Left lung (tissue), 10 donors: Measurements from ENCODE around the gene RNF8. TPM values are rescaled to one million over a fixed set of nuclear protein-coding genes. Genes with fewer than 3 reads are reported as not detected.
"Not testable (repeated sequence)": the region's sequence is repeated elsewhere in the genome, so short reads cannot be mapped to it uniquely, and the experiment has no call there.

ENCODE experiments used
- ATAC-seq: fragments of 200-7000 bp; cut with Tn5 transposase; one replicate; pipeline ENCODE4 v1.9.1; 2020; ENCODE audit warnings: moderate library complexity
- DNase-seq, 4 donors: peaks; one replicate each; pipeline ENCODE4 v3.0.0-alpha.2; 2013 to 2020
- H3K27ac ChIP-seq, 2 donors: fragments of 200-600 bp; sonication (generic) in 1 of 2; one replicate each; pipeline versions ENCODE4 v1.5.0 to v1.8.0; 2020 to 2021
- H3K27me3 ChIP-seq, 2 donors: fragments of 200-600 bp; sonication (generic) in 1 of 2; one replicate each; pipeline versions ENCODE4 v1.5.0 to v1.8.0; 2020 to 2021
- H3K36me3 ChIP-seq, 2 donors: fragments of 200-600 bp; sonication (generic) in 1 of 2; one replicate each; pipeline versions ENCODE4 v1.5.0 to v1.8.0; 2020 to 2021
- H3K4me1 ChIP-seq, 2 donors: fragments of 200-600 bp; one replicate each; pipeline ENCODE4 v1.8.0; 2021
- H3K4me3 ChIP-seq, 2 donors: fragments of 200-600 bp; sonication (generic) in 1 of 2; one replicate each; pipeline versions ENCODE4 v1.5.0 to v1.8.0; 2020 to 2021; ENCODE audit warnings: mild to moderate bottlenecking in 1 of 2
- H3K9me3 ChIP-seq, 2 donors: fragments of 200-600 bp; sonication (generic) in 1 of 2; one replicate each; pipeline versions ENCODE4 v1.5.0 to v1.8.0; 2020 to 2021
- intact Hi-C, 2 donors: fragments of 100-400 bp; cut with DNase I; formaldehyde crosslinking; loops; one replicate each; pipeline versions ENCODE4 v1.11.2 to v1.14.2; 2022
- polyA plus RNA-seq, 6 donors: library from polyadenylated mRNA; unstranded; fragments of 120-200 nt; gene quantifications; one replicate each; pipeline ENCODE4 v1.2.1, GENCODE V29; 2013; ENCODE audit not compliant: insufficient read length in 6 of 6
- total RNA-seq, 2 donors: library from RNA; stranded (reverse); fragmentation: NEBNext Ultra II Directional; extraction: Animal tissue kit (Norgen Biotek cat#: 25700); gene quantifications; one replicate each; pipeline ENCODE4 v1.2.1, GENCODE V29; 2021
- TF ChIP-seq, protein P1 (sequence below), 2 donors: fragments of 200-600 bp; sonication (generic) in 1 of 2; IDR thresholded peaks; one replicate each; pipeline versions ENCODE4 v1.5.0 to v1.8.0; 2021; ENCODE audit warnings: antibody characterized with exemption in 2 of 2
- donor health status: DM: no; HTN: yes; CAD: no.
- donor health status: DM: no; HTN: no; CAD: no.

The RNF8 gene
- total and polyA plus RNA-seq, 8 donors = 11.8 to 46.1 (median 34.8) TPM

DNA sequence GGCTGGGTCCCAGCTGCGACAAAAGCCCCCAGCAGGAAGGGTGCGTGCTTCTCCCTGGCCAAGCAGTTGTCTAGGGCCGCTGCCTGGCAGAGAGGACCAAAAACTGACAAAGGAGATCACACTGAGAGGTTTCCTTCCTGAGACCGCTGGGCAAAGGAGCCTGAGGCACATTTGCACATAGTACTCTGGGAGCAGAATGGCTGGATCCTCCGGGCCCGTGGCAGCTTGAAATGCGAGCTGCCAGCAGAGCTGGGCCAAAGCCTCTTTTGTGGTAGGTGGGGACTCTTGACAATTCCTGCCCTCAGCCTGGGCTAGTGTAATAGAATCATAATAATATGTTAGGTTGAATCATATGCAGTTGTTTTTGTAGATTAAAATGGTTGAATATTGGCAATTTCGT, 33.1 kb upstream of the RNF8 start:
- intact Hi-C loops = no loop called here
- H3K27me3 ChIP-seq = no peaks in the 10 kb centered on the region

DNA sequence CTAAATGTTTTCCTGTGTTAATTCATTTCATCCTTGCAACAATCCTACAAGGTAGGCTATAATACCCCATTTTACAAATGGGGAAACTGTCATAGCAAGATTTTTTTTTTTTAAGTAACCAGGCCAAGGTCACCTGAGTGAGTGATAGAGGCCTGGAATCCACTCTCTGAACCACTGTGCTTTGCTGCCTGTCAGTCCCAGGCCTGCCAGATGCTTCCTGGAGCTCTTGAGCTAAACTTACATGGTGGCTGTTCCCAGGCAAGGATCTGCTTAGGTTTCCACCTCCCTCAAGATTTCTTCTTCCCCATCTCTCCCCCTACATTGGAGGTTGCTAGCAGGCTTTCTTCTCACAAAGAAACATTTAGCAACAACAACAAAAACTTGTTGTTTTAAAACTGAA, 32.7 kb upstream of the RNF8 start:
- no peaks in the 10 kb centered on the region for H3K9me3 ChIP-seq
- no peak overlapping the region for H3K27ac ChIP-seq
- ATAC-seq (no peak), DNase-seq (no peak)
- no peaks in the 10 kb centered on the region for H3K4me1 ChIP-seq
- H3K27me3 ChIP-seq = no peaks in the 10 kb centered on the region
- TF ChIP-seq, protein P1, sequence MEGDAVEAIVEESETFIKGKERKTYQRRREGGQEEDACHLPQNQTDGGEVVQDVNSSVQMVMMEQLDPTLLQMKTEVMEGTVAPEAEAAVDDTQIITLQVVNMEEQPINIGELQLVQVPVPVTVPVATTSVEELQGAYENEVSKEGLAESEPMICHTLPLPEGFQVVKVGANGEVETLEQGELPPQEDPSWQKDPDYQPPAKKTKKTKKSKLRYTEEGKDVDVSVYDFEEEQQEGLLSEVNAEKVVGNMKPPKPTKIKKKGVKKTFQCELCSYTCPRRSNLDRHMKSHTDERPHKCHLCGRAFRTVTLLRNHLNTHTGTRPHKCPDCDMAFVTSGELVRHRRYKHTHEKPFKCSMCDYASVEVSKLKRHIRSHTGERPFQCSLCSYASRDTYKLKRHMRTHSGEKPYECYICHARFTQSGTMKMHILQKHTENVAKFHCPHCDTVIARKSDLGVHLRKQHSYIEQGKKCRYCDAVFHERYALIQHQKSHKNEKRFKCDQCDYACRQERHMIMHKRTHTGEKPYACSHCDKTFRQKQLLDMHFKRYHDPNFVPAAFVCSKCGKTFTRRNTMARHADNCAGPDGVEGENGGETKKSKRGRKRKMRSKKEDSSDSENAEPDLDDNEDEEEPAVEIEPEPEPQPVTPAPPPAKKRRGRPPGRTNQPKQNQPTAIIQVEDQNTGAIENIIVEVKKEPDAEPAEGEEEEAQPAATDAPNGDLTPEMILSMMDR (IDR thresholded peaks at IDR 0.05) = no peak
- peaks cover 0 to 74% of the 10 kb centered on the region in 2 donors for H3K36me3 ChIP-seq
- intact Hi-C loops = no loop called here
- H3K4me3 ChIP-seq = no peak overlapping the region

More for the DNA sequence above, 33.1 kb upstream of the RNF8 start:
- peak; percentile 22 for ATAC-seq
- Histone ChIP-seq H3K36me3 (peaks cover 0 to 78% of the 10 kb centered on the region in 2 donors), H3K9me3 (no peaks in the 10 kb centered on the region), H3K27ac (no peak overlapping the region), H3K4me3 (no peak overlapping the region), H3K4me1 (no peaks in the 10 kb centered on the region)
- no peak for DNase-seq
- TF ChIP-seq, protein P1 (IDR thresholded peaks at IDR 0.05) = no peak

DNA sequence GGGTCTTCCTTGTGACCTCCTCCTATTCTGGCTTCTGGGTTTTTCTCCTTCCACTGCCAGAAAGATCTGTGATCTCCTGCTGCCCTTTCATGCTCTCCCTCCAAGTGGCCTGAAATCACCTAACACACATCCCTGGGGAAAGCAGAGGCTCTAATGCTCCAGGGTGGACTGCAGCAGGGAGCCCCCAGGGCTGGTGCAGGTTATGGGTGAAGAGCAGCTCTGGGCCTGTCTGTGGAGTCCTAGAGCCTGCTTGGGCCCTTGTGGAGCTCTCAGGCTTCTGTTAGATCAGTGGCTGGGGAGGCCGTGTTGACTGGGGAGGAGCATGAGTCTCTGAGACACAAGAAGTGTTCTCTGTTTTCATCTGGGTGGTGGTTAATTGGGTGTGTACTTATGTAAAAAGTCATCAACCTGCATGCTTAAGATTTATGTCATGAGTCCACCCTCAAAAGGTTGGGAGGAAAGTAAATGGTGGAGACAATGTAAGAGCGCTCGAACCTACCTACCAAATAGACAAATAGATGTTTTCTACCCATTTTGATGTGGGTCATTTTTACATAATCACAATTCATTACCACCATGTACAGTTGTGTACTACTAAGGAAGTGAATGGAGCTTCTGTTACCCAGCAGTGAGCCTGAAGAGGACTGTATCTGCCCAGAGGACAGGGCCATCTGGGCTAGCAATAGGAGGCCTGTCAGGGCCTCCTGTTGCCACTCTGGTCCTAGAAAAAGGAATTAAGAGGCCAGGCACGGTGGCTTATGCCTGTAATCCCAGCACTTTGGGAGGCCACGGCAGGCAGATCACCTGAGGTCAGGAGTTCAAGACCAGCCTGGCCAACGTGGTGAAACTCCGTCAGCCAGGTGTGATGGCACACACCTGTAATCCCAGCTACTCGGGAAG, 32.0 kb upstream of the RNF8 start:
- H3K27ac ChIP-seq = no peak overlapping the region
- no peaks in the 10 kb centered on the region for H3K9me3 ChIP-seq
- ATAC-seq (peak; percentile 7), DNase-seq (no peak)
- H3K4me3 ChIP-seq = no peak overlapping the region
- no peaks in the 10 kb centered on the region for H3K4me1 ChIP-seq
- peaks cover 0 to 67% of the 10 kb centered on the region in 2 donors for H3K36me3 ChIP-seq
- intact Hi-C loops = no loop called here
- H3K27me3 ChIP-seq = no peaks in the 10 kb centered on the region
- TF ChIP-seq, protein P1 (IDR thresholded peaks at IDR 0.05) = no peak

DNA sequence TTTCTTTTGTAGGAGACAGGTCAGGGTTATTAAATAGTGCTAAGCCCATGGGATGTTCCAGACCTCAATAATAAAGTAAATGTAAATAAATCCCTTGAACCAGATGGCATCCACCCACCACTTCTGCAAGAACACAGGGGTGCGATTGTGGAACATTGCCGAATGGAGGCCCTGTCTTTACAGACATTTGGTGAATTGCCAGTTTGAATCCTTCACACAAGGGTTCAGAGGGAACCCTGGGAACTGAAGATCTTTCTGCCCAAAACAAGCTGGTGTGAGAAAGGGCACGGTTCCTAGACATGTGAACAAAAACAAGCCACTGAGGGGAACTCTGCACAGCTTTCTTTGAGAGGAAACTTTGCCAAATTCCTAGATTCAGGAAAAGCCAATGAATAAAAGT, 30.2 kb upstream of the RNF8 start:
- Histone ChIP-seq H3K4me1 (no peaks in the 10 kb centered on the region), H3K9me3 (no peaks in the 10 kb centered on the region), H3K27me3 (no peaks in the 10 kb centered on the region), H3K36me3 (peaks cover 0 to 50% of the 10 kb centered on the region in 2 donors), H3K27ac (no peak overlapping the region), H3K4me3 (no peak overlapping the region)
- ATAC-seq = no peak
- intact Hi-C loops = no loop called here
- DNase-seq = peak in 1 of 4 donors; percentile 40
- TF ChIP-seq, protein P1 (IDR thresholded peaks at IDR 0.05) = no peak

DNA sequence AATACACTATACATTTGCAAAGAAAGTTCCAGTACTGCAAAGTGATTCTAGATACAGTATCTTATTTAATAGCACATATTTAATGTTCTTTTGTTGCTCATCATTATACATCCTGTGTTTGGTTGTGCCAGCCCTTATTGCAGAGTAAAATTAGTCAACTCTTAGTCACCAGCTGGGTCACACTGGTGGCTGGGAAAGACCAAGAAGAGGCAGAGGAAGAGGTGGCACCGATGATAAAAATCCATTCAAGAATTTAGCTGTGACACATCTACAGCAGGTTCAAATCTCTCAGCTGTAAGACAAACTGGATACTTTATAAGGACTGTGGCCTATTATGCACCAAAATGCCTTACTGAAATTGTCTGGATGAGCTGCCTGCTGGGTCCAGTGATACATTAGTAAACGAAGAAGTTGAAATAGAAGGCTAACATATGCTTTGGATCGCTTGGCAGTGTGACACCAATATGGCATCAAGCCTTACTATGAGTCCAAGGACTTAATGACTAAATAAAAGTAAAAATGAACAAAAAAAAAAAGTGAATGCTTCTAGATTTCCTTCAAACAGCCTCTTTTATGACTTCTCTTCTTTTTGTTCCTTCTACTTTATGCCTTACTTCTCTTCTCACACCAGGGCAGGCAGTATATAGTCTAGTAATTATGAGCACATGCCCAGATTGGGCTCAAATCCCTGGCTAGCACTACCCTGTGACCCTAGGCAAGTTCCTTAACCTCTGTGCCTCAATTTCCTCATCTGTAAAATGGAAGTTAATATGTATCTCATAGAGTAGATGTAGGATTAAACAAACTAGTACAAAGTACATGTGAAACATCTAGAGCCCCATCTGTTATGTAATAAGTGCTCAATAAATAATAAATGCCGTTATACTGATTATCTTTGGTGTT, 29.4 kb upstream of the RNF8 start:
- Histone ChIP-seq H3K4me3 (no peak overlapping the region), H3K27me3 (no peaks in the 10 kb centered on the region), H3K36me3 (peaks cover 0 to 50% of the 10 kb centered on the region in 2 donors), H3K27ac (no peak overlapping the region), H3K9me3 (no peaks in the 10 kb centered on the region), H3K4me1 (no peaks in the 10 kb centered on the region)
- ATAC-seq (no peak), DNase-seq (peak in 1 of 4 donors; percentile 72)
- TF ChIP-seq, protein P1 (IDR thresholded peaks at IDR 0.05) = no peak
- intact Hi-C loops = no loop called here

DNA sequence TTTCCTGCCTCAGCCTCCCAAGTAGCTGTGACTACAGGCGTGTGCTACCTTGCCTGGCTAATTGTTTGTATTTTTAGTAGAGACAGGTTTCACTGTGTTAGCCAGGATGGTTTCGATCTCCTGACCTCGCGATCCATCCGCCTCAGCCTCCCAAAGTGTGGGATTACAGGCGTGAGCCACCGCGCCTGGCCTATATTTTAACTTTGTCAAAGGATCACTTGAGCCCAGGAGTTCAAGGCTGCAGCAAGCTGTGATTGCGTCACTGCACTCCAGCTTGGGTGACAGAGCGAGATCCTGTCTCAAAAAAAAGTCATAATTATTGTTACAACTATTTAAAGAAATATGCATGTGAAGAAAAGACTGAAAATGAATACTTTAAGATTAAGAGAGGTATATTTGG, 23.4 kb upstream of the RNF8 start:
- DNase-seq, H3K9me3 ChIP-seq, H3K4me3 ChIP-seq, H3K27me3 ChIP-seq, H3K27ac ChIP-seq, ATAC-seq, H3K4me1 ChIP-seq: not testable (repeated sequence)
- intact Hi-C loops = loop anchor here in 1 of 2 donors (10.0 kb wide), 1 partner anchor 364 kb away; the partner anchor contains the start of gene MDGA1
- peaks cover 0 to 38% of the 10 kb centered on the region in 2 donors for H3K36me3 ChIP-seq
